CD4-positive, alpha-beta T cell treated with Interleukin-2 at 100 ng/mL for 4 hours (primary cell): ENCODE data around the gene NWD2.
"Not testable (repeated sequence)": the region's sequence is repeated elsewhere in the genome, so short reads cannot be mapped to it uniquely, and the experiment has no call there.

Experiments
- DNase-seq: peaks from one replicate; pipeline ENCODE4 v3.0.0-alpha.2; 2020; ENCODE audit warnings: low spot score

Gene NWD2

GRCh38 chr4:37467223-37467622 lies 222.7 kb downstream of the NWD2 start:
- no peak for DNase-seq

- DNase-seq: no peak
These were observed 223.3 kb downstream of the NWD2 start for GRCh38 chr4:37467824-37468223.

- no peak for DNase-seq
These were observed 224.7 kb downstream of the NWD2 start for GRCh38 chr4:37469286-37469685.

DNA sequence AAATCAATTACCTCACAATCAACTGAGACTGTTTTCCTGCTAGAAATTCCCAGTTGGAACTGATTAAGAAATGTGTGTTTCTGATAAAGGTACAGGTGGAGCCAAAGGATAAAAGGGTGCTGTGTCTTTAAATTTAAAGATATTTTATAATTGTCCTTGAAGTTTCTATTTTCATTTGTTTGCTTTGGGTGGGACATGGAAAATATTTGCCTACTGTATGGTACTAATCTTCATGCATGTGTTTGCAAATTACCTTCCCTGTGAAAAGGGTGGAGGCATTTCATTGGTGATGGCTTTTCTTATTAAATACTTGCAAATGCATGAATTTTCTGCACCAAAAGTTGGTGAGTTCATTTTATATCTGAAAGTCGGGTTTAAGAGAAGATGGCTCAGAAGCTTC lies 225.7 kb downstream of the NWD2 start:
- no peak for DNase-seq

DNA sequence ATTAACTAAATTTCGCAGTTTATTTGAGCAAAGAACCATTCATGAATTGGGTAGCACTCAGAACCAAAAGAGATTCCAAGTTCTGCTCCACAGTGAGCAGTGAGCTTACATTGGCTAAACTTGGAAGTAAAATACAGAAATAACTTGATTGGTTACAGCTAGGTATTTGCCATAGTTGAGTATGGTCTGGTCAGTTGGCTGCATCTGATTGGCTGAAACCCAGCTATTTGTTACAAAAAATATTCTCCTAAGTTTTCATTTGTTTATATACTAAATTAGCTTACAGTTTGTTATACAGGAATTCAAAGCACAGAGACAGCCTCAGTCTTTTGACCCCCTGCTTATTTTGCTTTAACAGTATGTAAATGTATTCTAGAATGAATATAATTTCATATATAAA lies 226.6 kb downstream of the NWD2 start:
- DNase-seq: no peak

DNA sequence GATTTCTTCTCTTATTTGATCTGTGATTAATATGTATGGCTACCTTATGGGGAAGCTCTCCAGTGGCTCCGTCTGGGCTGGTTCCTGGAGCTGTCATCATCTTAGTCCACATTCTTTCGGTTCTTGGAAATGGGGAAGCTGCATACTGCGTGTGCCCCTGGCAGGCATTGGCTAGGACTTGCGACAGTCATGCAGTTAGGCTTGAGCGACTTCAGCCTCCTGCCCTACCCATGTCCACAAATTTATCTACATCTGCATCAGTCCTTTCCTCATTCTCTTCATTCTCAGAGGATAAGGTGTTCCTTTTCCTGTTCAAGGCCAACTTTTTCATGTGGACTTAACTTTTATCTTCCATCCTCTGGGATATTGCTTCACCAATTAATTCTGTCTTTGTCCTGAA lies 227.4 kb downstream of the NWD2 start:
- no peak for DNase-seq

GRCh38 chr4:37473807-37474206 lies 229.3 kb downstream of the NWD2 start:
- DNase-seq: no peak

DNA sequence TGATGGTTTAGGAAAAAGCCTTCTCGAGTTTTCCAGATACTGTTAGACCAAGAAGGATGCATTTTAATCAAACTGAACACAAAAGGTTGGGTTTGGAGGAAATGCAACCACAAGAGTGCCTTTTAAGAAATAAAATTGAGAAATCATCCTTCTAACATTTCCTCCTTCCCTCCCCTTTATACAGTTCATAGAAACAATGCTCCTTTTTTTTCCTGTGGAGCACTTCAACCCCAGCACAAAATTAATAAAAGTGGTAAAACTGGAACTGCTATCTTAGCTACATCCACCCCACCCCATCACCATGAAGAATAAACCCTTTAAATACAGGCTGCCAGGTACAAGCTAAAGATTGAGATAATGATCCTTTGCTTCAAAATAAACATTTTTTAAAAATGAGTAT lies 230.5 kb downstream of the NWD2 start:
- DNase-seq: no peak

DNA sequence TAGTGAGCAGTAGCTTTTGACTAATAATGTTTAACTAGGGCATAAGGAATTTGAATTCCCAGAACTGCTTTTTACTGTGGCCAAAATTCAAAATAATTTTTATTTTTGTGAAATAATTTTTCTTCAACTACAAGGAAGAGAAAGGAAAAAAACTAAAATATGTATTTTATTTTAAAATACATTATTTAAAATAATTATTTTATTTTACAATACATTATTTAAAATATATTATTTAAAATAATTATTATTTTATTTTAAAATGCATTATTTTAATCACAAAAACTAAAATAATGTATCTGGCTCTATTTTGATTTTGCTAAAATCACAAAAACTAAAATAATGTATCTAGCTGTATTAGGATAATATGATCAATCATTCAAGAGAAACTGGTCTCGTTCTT lies 231.2 kb downstream of the NWD2 start:
- no peak for DNase-seq

GRCh38 chr4:37476256-37476655 lies 231.7 kb downstream of the NWD2 start:
- no peak for DNase-seq

DNA sequence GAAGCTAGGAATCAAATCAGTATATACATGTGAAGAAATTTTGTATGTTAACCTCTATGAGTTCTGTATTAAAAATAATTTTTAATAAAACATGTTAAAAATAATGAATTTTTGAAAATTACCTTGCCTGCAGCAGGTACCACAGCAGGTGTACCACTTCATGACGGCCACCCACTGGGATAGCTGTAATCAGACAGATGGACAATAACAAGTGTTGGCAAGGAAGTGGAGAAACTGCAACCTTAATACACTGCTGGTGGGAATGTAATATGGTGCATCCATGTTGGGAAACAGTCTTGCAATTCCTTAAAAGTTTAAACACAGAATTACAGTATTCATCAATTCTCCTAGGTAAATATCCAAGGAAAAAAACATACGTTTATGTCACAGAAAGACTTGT lies 232.1 kb downstream of the NWD2 start:
- no peak for DNase-seq

DNA sequence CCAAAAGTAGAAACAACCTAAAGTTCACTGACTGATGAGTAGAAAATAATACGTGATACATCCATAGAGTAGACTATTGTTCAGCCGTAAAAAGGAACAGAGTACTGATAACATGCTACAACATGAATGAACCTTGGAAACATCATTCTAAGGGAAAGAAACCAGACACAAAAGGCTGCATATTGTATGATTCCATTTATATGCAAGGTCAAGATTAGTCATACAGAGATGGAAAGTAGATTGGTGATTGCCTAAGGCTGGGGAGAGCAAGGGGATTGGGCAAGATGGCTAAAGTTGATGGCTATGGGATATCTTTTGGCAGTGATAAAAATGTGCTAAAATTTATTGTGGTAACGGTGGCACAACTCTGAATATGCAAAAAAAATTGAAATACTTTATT lies 232.6 kb downstream of the NWD2 start:
- DNase-seq: no peak

DNA sequence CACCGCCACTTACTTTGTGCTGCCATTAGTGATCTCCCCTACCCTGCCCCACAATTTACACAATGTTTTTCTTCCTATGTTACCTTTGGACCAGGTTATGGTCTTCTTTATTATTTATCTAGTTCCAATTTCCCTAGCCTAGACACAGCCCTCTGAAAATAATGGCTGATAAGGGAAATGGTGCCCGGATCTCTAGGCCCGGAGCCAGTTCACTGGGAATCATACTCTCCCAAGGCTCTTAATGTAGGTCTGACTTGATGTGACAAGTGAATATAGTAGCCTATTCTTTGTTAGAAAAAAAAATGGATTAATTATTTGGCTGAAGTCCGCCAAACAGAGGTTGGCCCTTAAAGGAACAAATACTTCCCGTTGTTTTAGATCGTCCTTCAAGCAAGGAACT lies 233.6 kb downstream of the NWD2 start:
- DNase-seq: no peak

DNA sequence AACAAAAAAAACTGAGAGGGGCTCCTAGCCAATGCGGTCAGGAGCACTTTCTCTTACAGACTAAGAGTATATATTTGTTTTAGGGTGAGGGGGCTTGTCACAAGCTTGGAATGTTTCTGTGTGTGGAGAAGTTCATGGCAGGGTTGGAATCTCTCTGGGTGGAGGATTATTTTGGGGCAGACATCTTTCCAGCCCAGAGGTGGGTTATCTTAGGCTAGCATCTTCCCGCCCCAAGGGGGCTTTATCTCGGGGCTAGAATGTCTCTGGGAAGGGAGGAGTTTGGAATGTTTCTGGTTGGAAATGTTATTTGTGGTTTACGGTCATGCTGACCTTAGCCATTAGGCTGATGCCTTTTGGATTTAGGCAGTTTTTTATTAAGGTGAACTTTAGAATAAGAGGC lies 236.0 kb downstream of the NWD2 start:
- no peak for DNase-seq

DNA sequence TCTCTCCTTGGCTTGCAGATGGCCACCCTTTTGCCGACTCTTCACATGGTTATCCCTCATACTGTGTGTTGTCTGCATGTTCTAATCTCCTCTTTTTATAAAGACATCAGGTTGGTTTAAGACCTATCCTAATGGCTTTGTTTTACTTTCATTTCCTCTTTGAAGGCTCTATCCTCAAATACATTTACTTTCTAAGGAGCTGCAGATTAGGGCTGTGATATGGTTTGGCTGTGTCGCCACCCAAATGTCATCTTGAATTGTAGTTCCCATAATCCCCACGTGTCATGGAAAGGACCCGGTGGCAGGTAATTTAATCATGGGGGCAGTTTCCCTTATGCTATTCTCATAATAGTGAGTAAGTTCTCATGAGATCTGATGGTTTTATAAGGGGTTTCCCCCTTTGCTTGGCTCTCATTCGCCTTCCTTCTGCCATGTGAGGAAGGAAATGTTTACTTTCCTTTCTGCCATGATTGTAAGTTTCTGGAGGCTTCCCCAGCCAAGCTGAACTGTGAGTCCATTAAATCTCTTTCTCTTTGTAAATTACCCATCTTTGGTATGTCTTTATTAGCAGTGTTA lies 237.1 kb downstream of the NWD2 start:
- no peak for DNase-seq

GRCh38 chr4:37482236-37482913 lies 237.8 kb downstream of the NWD2 start:
- no peak for DNase-seq

DNA sequence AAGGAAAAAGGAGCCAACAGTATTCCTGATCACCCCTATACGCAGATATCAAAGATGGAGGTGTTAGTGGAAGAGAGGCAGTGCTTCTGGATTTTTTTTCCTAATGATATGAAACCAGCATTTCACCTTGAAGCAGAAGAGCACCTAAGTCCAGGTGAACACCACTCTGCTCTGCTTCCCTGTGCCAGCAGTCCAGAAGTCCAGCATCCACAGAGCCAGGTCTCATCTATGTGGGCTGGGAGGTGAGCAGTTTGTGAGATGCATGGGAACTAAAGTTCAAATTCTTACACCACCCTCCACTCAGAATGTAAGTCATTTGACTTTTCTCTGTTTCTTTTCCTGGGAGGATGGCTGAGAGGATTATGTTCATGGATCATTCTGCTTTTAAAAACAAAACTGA lies 239.1 kb downstream of the NWD2 start:
- no peak for DNase-seq

DNA sequence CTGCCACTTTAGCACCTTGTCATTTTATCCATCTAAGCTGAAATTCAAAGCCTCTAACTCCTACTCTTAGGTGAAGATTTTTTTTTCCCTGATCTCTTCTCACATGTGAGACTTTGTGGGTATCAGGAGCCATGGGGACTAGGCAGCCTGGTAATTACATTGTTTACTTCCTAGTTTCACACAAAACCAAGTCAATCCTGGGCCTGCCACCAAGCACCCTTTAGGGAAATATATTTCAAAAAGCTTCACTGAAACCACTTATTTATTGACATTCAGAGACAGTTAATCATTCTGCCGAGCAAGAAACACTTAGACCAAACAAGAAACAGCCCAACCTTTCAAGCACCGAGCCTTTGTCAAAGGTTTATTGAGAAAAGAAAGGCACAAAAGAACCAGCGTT lies 241.6 kb downstream of the NWD2 start:
- no peak for DNase-seq

- no peak for DNase-seq
These were observed 243.1 kb downstream of the NWD2 start for GRCh38 chr4:37487668-37488067.

DNA sequence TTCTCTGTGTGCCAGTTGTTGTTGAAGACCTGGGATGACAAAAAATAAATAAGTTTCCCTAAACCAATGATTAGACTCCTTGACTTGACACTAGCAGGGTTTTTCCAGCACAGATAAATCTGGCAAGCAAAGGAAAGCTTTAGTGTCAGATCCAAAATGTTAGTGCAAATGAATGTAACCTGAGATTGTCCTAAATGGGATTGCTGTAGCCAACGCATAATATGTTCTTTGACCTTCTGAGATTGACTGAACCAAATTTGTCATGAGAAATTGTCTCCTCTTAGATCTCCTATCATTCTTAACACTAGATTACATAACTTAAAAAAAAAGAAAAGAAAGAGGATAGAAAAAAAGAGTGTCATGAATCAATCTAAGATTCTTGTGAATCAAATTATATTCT lies 245.2 kb downstream of the NWD2 start:
- no peak for DNase-seq

DNA sequence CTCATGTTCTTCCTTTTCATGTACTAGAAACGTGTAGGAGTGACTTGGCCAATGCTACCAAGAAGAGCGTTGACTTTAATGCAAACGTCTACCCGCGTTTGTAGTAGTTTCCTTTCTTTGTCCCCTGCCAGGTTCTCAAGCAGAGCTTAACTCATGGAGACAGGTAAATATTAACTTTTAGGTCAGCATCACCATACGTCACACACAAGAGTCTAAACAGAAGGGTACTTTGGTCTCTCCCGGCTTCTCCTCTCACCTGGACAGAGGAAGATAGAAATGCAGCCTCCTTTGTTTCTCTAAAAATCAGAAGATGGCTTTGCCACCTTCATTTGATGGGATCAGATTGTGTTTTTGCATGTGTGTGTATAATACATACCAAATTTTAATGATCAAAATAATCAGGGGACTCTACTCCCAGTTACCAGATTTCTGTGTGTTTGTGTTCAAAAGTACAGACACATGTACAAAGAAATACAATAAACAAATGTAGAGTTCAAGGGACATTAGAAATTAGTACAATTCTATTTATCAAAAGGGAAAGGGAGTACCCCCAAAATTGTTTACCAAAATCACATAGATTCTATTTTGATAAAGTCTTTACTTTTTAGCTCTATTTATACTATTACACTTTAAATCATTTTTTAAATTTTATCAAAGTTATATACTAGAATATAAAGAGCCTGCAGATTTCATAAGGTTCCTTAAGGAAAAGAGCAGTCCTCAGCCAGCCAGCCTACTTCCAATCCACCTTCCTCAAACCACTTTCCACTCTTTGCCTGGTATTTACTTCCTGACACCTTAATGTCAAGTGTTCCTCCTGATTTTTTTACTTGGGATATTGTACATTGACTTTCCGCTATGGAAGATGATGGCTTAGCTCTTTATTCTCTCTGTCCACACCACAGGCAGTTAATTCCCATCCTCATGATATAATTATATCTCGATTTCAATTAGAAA lies 246.1 kb downstream of the NWD2 start:
- DNase-seq: no peak

DNA sequence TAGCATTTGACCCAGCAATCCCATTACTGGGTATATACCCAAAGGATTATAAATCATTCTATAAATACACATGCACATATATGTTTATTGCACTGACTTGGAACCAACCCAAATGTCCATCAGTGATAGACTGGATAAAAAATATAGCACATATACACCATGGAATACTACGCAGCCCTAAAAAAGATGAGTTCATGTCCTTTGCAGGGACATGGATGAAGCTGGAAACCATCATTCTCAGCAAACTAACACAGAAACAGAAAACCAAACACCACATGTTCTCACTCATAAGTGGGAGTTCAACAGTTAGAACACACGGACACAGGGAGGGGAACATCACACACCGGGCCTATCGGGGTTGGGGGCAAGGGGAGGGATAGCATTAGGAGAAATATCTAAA lies 250.8 kb downstream of the NWD2 start:
- not testable (repeated sequence) for DNase-seq
